ENCODE data around the gene GNG4. TPM values are rescaled to one million over a fixed set of nuclear protein-coding genes. Genes with fewer than 3 reads are reported as not detected.

The GNG4 gene
- total and polyA plus RNA-seq, 10 of the 15 experiments (the other 5 are each of a cell fraction or from before 2014, with no cell fraction given) = 0.03 to 0.15 (median 0.15) TPM; not detected in 7

GRCh38 chr1:235575597-235575996 is 74.0 kb downstream of the GNG4 start:
- FAIRE-seq (no peak), ATAC-seq (no peak), DNase-seq (ENCODE audit: low read depth, low spot score) (no peak)
- 58% methylated on average over 6 of the region's 6 CpGs for WGBS (ENCODE audit: insufficient coverage, insufficient replicate concordance, low lambda C conversion rate, missing lambda C conversion rate)
- intact Hi-C loops (cut with micrococcal nuclease; ENCODE audit: unreplicated experiment) (no loop called here), in situ Hi-C loops (cut with MboI) (no loop called here)
- RAD21 ChIA-PET (ENCODE audit: unreplicated experiment) = no interaction called here
- POLR2A ChIA-PET = no interaction called here
- no peaks in the 10 kb centered on the region for H3K36me3 ChIP-seq (ENCODE audit: control insufficient read depth in 2 of 2, insufficient read depth in 2 of 2, low read length in 1 of 2)
- H2AFZ ChIP-seq (ENCODE audit: control insufficient read depth, low read depth, low read length) = no peak overlapping the region
- H3K79me2 ChIP-seq (ENCODE audit: control insufficient read depth, insufficient read depth, low read length) = no peaks in the 10 kb centered on the region
- no TSS peak for BruUV-seq (replicated peaks)
- no peaks in the 10 kb centered on the region for H3K27me3 ChIP-seq (replicated peaks in 1 of 2; ENCODE audit: control insufficient read depth in 2 of 2, insufficient read depth in 2 of 2, low read length in 1 of 2)
- no peak overlapping the region for H3K4me3 ChIP-seq
- CTCF ChIA-PET = no interaction called here
- TF ChIP-seq ZBTB33 (IDR thresholded peaks at IDR 0.05) = no peak
- no peak for TF ChIP-seq SMARCA5 (IDR thresholded peaks at IDR 0.05)
- no peak for TF ChIP-seq PML (IDR thresholded peaks at IDR 0.05; ENCODE audit: low read length)
- no peak for TF ChIP-seq ESRRA (IDR thresholded peaks at IDR 0.05; ENCODE audit: low read length)
- TF ChIP-seq KDM1A (IDR thresholded peaks at IDR 0.05; ENCODE audit: borderline replicate concordance) = no peak
- TF ChIP-seq USF1 (IDR thresholded peaks at IDR 0.05; ENCODE audit: borderline replicate concordance, extremely low read length, insufficient read depth, low read depth, low read length) = no peak
- TF ChIP-seq MTA3 (IDR thresholded peaks at IDR 0.05; ENCODE audit: borderline replicate concordance, low read length) = no peak
- TF ChIP-seq CEBPZ (IDR thresholded peaks at IDR 0.05; ENCODE audit: low read depth, low read length) = no peak
- TF ChIP-seq E2F8 (IDR thresholded peaks at IDR 0.05; ENCODE audit: low read depth, partially characterized antibody) = no peak
- no peak for TF ChIP-seq ZBED1 (IDR thresholded peaks at IDR 0.05; ENCODE audit: borderline replicate concordance)
- TF ChIP-seq GATAD2B (conservative IDR thresholded peaks at IDR 0.05; ENCODE audit: low read depth) = no peak
- no peak for TF ChIP-seq STAT1 (conservative IDR thresholded peaks at IDR 0.05)
- TF ChIP-seq ATF2 (IDR thresholded peaks at IDR 0.05; ENCODE audit: low read length) = no peak
- no peak for TF ChIP-seq CEBPB (IDR thresholded peaks at IDR 0.05; ENCODE audit: borderline replicate concordance in 1 of 2, low read depth in 2 of 2, low read length in 2 of 2)
- TF ChIP-seq TARDBP (IDR thresholded peaks at IDR 0.05; ENCODE audit: borderline replicate concordance) = no peak
- SMC1A ChIA-PET (ENCODE audit: uncharacterized antibody, unreplicated experiment) = no interaction called here
- no peaks in the 10 kb centered on the region for H4K20me1 ChIP-seq (ENCODE audit: control insufficient read depth, insufficient read depth)
- H3K9me3 ChIP-seq (replicated peaks; ENCODE audit: control insufficient read depth, insufficient read depth, low read length) = no peaks in the 10 kb centered on the region; the same call in 2 of the 3 replicates
- no peak overlapping the region for H3K27ac ChIP-seq (ENCODE audit: control insufficient read depth, insufficient read depth)
- no peak overlapping the region for H3K4me2 ChIP-seq (ENCODE audit: control insufficient read depth, insufficient read depth)
- no peaks in the 10 kb centered on the region for H3K4me1 ChIP-seq (ENCODE audit: control insufficient read depth, insufficient read depth, low read length)
- H3K9ac ChIP-seq (ENCODE audit: control insufficient read depth, insufficient read depth, low read length) = no peak overlapping the region
